B cell (primary cell): ENCODE measurements around the gene ADCY7. TPM values are rescaled to one million over a fixed set of nuclear protein-coding genes. Genes with fewer than 3 reads are reported as not detected.

Source experiments
- ATAC-seq: fragments of 200-7000 bp; cut with Tn5 transposase; one replicate; pipeline ENCODE4 v1.10.0; 2021; ENCODE audit warnings: low read depth, mild to moderate bottlenecking, moderate number of reproducible peaks, moderate library complexity
- CTCF ChIA-PET: fragments of 350-600 bp; sonication (Branson Sonifier 250); formaldehyde crosslinking; loops from one replicate; lab custom pipeline; 2021; ENCODE audit warnings: antibody characterized with exemption, inconsistent platforms; lab: Charles Lee
- POLR2A ChIA-PET: fragments of 350-600 bp; sonication (Branson Sonifier 250); formaldehyde crosslinking; loops from one replicate; lab custom pipeline; 2021; ENCODE audit warnings: antibody characterized with exemption; lab: Charles Lee
- DNase-seq: peaks from one replicate; pipeline ENCODE4 v3.0.0; 2013
- H2AFZ ChIP-seq: 2 replicates; pipeline ENCODE4 v1.6.1; 2012; ENCODE audit warnings: mild to moderate bottlenecking, low read depth, low read length; ENCODE audit not compliant: insufficient read depth, poor library complexity, severe bottlenecking
- H3K27ac ChIP-seq, 2 donors: 1 replicate in 1 of 2; 2 replicates in 1 of 2; pipeline ENCODE4 v1.5.1; 2012 to 2013; ENCODE audit warnings: low read length in 2 of 2, mild to moderate bottlenecking in 2 of 2, moderate library complexity in 1 of 2
- H3K27me3 ChIP-seq, 4 experiments: fragments of 200-600 bp in 1 of 4; sonication (generic) in 1 of 4; replicated peaks in 1 of 4; 1 replicate in 2 of 4; 2 replicates in 2 of 4; pipeline versions ENCODE4 v1.6.1 to v1.7.0; 2013 to 2016; ENCODE audit warnings: low read length in 3 of 4, mild to moderate bottlenecking in 2 of 4, mixed read lengths in 1 of 4, moderate library complexity in 1 of 4; ENCODE audit not compliant: insufficient read depth in 4 of 4, control insufficient read depth in 3 of 4; ENCODE audit errors: control extremely low read depth in 1 of 4
- H3K36me3 ChIP-seq, 2 experiments: replicated peaks in 1 of 2; 1 replicate in 1 of 2; 2 replicates in 1 of 2; pipeline versions ENCODE4 v1.6.1 to v1.7.1; 2013; ENCODE audit warnings: low read length in 1 of 2; ENCODE audit not compliant: insufficient read depth in 2 of 2, control insufficient read depth in 1 of 2; ENCODE audit errors: control extremely low read depth in 1 of 2, extremely low read depth in 1 of 2
- H3K4me1 ChIP-seq, 2 donors: fragments of 200-600 bp in 1 of 2; sonication (generic) in 1 of 2; 1 replicate in 1 of 2; 2 replicates in 1 of 2; pipeline versions ENCODE4 v1.5.1 to v1.6.1; 2013 to 2017; ENCODE audit warnings: low read length in 2 of 2; ENCODE audit not compliant: control insufficient read depth in 2 of 2, insufficient read depth in 2 of 2
- H3K4me2 ChIP-seq: replicated peaks from 2 replicates; pipeline ENCODE3; 2012; ENCODE audit warnings: mild to moderate bottlenecking, low read depth, low read length; ENCODE audit not compliant: poor library complexity, severe bottlenecking
- H3K4me3 ChIP-seq, 5 experiments: fragments of 200-600 bp in 1 of 5; sonication (generic) in 1 of 5; 1 replicate in 3 of 5; 2 replicates in 2 of 5; pipeline versions ENCODE4 v1.5.1 to v1.7.0; 2011 to 2016; ENCODE audit warnings: low read length in 4 of 5, mild to moderate bottlenecking in 4 of 5, low read depth in 2 of 5, control low read depth in 1 of 5, moderate library complexity in 1 of 5; ENCODE audit not compliant: insufficient read depth in 1 of 5; ENCODE audit errors: control extremely low read depth in 1 of 5, extremely low read depth in 1 of 5
- H3K79me2 ChIP-seq: fragments of 200-600 bp; sonication (generic); one replicate; pipeline ENCODE4 v1.6.0; 2016; ENCODE audit warnings: low read length; ENCODE audit not compliant: control insufficient read depth, insufficient read depth
- H3K9ac ChIP-seq: fragments of 200-600 bp; sonication (generic); 2 replicates; pipeline ENCODE4 v1.6.1; 2017; ENCODE audit warnings: mild to moderate bottlenecking, low read length, moderate library complexity
- H3K9me3 ChIP-seq, 3 donors: one replicate each; pipeline versions ENCODE4 v1.6.1 to v1.7.1; 2013; ENCODE audit warnings: low read length in 2 of 3; ENCODE audit not compliant: control insufficient read depth in 2 of 3, insufficient read depth in 1 of 3; ENCODE audit errors: control extremely low read depth in 1 of 3
- H4K20me1 ChIP-seq: 2 replicates; pipeline ENCODE4 v1.6.0; 2012; ENCODE audit warnings: mild to moderate bottlenecking, low read length; ENCODE audit not compliant: insufficient read depth, control insufficient read depth, poor library complexity, severe bottlenecking
- H3K27ac Mint-ChIP-seq: one replicate; pipeline ENCODE4 v1.8.0; 2021; ENCODE audit warnings: mixed read lengths
- H3K27me3 Mint-ChIP-seq: one replicate; pipeline ENCODE4 v1.8.0; 2021; ENCODE audit warnings: mixed read lengths
- H3K4me1 Mint-ChIP-seq: one replicate; pipeline ENCODE4 v1.8.0; 2021; ENCODE audit warnings: mixed read lengths
- H3K4me3 Mint-ChIP-seq: one replicate; pipeline ENCODE4 v1.8.0; 2021; ENCODE audit warnings: mixed read lengths
- H3K9me3 Mint-ChIP-seq: one replicate; pipeline ENCODE4 v1.8.0; 2022; ENCODE audit warnings: mixed read lengths; ENCODE audit not compliant: insufficient read depth
- CTCF ChIP-seq: fragments of 200-600 bp; IDR thresholded peaks from one replicate; pipeline ENCODE4 v1.8.0; 2022; ENCODE audit warnings: antibody characterized with exemption, mild to moderate bottlenecking
- EZH2 ChIP-seq: IDR thresholded peaks from 2 replicates; pipeline ENCODE4 v1.6.1; 2012; ENCODE audit warnings: borderline replicate concordance, low read depth, mild to moderate bottlenecking, moderate library complexity, low read length; ENCODE audit not compliant: insufficient read depth, poor library complexity, severe bottlenecking
- WGBS: methylation state at CpG from one replicate; pipeline ENCODE4 v1.1.5; 2013; ENCODE audit warnings: missing lambda C conversion rate; ENCODE audit not compliant: insufficient coverage; 5-methylcytosine and 5-hydroxymethylcytosine counted together
- intact Hi-C: fragments of 100-400 bp; cut with micrococcal nuclease; formaldehyde crosslinking; loops from one replicate; pipeline ENCODE4 v1.10.0; 2022
- polyA plus RNA-seq: library from polyadenylated mRNA; depleted of rRNA; stranded (reverse); fragments of >200 nt; gene quantifications from 2 replicates; pipeline ENCODE4 v1.2.3, GENCODE V29; 2012
- total RNA-seq, 2 donors: library from RNA; stranded (reverse); fragments of 120-200 nt in 1 of 2; gene quantifications; 1 replicate in 1 of 2; 2 replicates in 1 of 2; pipeline versions ENCODE4 v1.2.3 to v1.2.4, GENCODE V29; 2013 to 2022

ADCY7 gene
- total and polyA plus RNA-seq, 2 donors (not counting 1 experiment from before 2014, with no cell fraction given): 78.4 to 207 TPM

GRCh38 chr16:50276801-50277555 lies 10.6 kb downstream of the ADCY7 start:
- no peak overlapping the region for H2AFZ ChIP-seq
- 100% methylated on average over 1 of the region's 4 CpGs for WGBS

More at GRCh38 chr16:50276801-50277555, 10.6 kb downstream of the ADCY7 start:
- ChIA-PET CTCF (interaction anchor here (1.1 to 8.8 kb wide), 3 partner anchors 13 to 50 kb away, joined by 8 to 63 read pairs (median 34); partner anchors contain the start of gene ADCY7), POLR2A (interaction anchor here (3.2 kb wide), 1 partner anchor 11 kb away, joined by 17 read pairs; the partner anchor contains the start of gene ADCY7)
- Histone ChIP-seq H3K27ac (peak overlapping the region; percentile 93 to 97), H4K20me1 (peaks cover 8% of the 10 kb centered on the region), H3K36me3 (no peaks in the 10 kb centered on the region), H3K4me3 (no peak overlapping the region), H3K27me3 (no peaks in the 10 kb centered on the region), H3K9me3 (no peaks in the 10 kb centered on the region), H3K4me1 (peaks cover 92 to 98% of the 10 kb centered on the region in 2 donors), H3K4me2 (peak overlapping the region; percentile 90), H3K9ac (peak overlapping the region; percentile 13), H3K79me2 (peaks cover 91% of the 10 kb centered on the region)
- no peak for ATAC-seq
- Mint-ChIP-seq H3K4me1 (peaks cover 90% of the 10 kb centered on the region), H3K9me3 (peaks cover 4% of the 10 kb centered on the region), H3K27me3 (no peaks in the 10 kb centered on the region), H3K27ac (peak overlapping the region; percentile 100), H3K4me3 (peak overlapping the region; percentile 98)
- intact Hi-C loops: loop anchor here (2.0 kb wide), 1 partner anchor 58 kb away; no protein-coding TSS in a partner anchor
- DNase-seq: peak; percentile 60
- no peak for TF ChIP-seq EZH2
- TF ChIP-seq CTCF: no peak
